HG02884 (cell line): ENCODE data around the gene MAGEA12.
"Not testable (repeated sequence)": the region's sequence is repeated elsewhere in the genome, so short reads cannot be mapped to it uniquely, and the experiment has no call there.

ENCODE experiments used
- ATAC-seq: cut with Tn5 transposase; IDR thresholded peaks from one replicate; pipeline ENCODE4 v1.9.1; 2021; ENCODE audit warnings: mild to moderate bottlenecking, moderate library complexity; ENCODE audit not compliant: unreplicated experiment

MAGEA12 gene

GRCh38 chrX:152761582-152761981 lies 28.0 kb downstream of the MAGEA12 start:
- not testable (repeated sequence) for ATAC-seq

GRCh38 chrX:152766562-152766961 lies 33.0 kb downstream of the MAGEA12 start:
- ATAC-seq, result not testable (repeated sequence)

- not testable (repeated sequence) for ATAC-seq
Measured at GRCh38 chrX:152769549-152770289, 36.2 kb downstream of the MAGEA12 start, which contains the start of gene MAGEA6. Gene MAGEA6, minus strand, starts transcription at chrX:152769689. Its CDS starts 2,039 bp downstream, at chrX:152767650.

- ATAC-seq, result peak; percentile 76
Measured at GRCh38 chrX:152787062-152787461, 53.5 kb downstream of the MAGEA12 start.
